K562 (cell line): Measurements from ENCODE around the gene ALDH18A1. TPM values are rescaled to one million over a fixed set of nuclear protein-coding genes. Genes with fewer than 3 reads are reported as not detected.

Experiments used
- ATAC-seq: fragments of 200-7000 bp; cut with Tn5 transposase; 3 replicates; pipeline ENCODE4 v1.9.1; 2020; ENCODE audit warnings: moderate library complexity
- BruUV-seq: library from RNA; stranded (reverse); fragments of 400-500 nt; replicated peaks from 2 replicates; lab custom pipeline; 2021; lab: Mats Ljungman, UMichigan
- CTCF ChIA-PET: fragments of 300-600 bp; formaldehyde crosslinking; extraction: SDS; loops from one replicate; lab custom pipeline; 2021; ENCODE audit warnings: low intra/inter-chr PET ratio; lab: Yijun Ruan, JAX
- POLR2A ChIA-PET: fragments of 300-600, 350-650 bp; sonication (Branson Sonifier 250); formaldehyde crosslinking; extraction: SDS; loops from one replicate; lab custom pipeline; 2021; ENCODE audit warnings: antibody characterized with exemption, inconsistent platforms; lab: Yijun Ruan, JAX
- DNase-seq, 4 experiments: peaks; one replicate each; pipeline versions ENCODE4 v3.0.0 to v3.0.0-alpha.2; 2011 to 2018; ENCODE audit warnings: low spot score in 3 of 4, mixed read lengths in 3 of 4; ENCODE audit errors: extremely low read depth in 1 of 4
- FAIRE-seq: peaks from 2 replicates; lab custom pipeline; 2011; peaks lifted over from hg19 to GRCh38; lab: Jason Lieb, UNC
- H2AFZ ChIP-seq: 2 replicates; pipeline ENCODE4 v1.6.0; 2011; ENCODE audit warnings: low read depth, low read length, control low read depth, inconsistent platforms
- H3K27ac ChIP-seq: fragments of 200-600 bp; 3 replicates; pipeline ENCODE4 v1.8.0; 2011; ENCODE audit warnings: low read depth, mild to moderate bottlenecking, control low read depth, inconsistent platforms, low read length, moderate library complexity, mixed read lengths; ENCODE audit errors: extremely low read depth
- H3K27me3 ChIP-seq, 2 experiments: fragments of 300-600 bp in 1 of 2; 2 replicates in 1 of 2; 3 replicates in 1 of 2; pipeline versions ENCODE4 v1.6.0 to v1.8.0; 2011; ENCODE audit warnings: inconsistent platforms in 2 of 2, low read length in 2 of 2, mild to moderate bottlenecking in 1 of 2, mixed read lengths in 1 of 2, moderate library complexity in 1 of 2; ENCODE audit not compliant: control insufficient read depth in 2 of 2, insufficient read depth in 2 of 2
- H3K36me3 ChIP-seq: fragments of 300-600 bp; 3 replicates; pipeline ENCODE4 v1.8.0; 2011; ENCODE audit warnings: mild to moderate bottlenecking, low read length, inconsistent platforms; ENCODE audit not compliant: control insufficient read depth, insufficient read depth
- H3K4me1 ChIP-seq, 2 experiments: fragments of 200-600 bp in 1 of 2; replicated peaks in 1 of 2; 2 replicates in 1 of 2; 3 replicates in 1 of 2; pipeline versions ENCODE4 v1.5.1 to v1.8.0; 2011; ENCODE audit warnings: inconsistent platforms in 2 of 2, low read length in 2 of 2, mild to moderate bottlenecking in 1 of 2, mixed read lengths in 1 of 2, moderate library complexity in 1 of 2; ENCODE audit not compliant: control insufficient read depth in 2 of 2, insufficient read depth in 2 of 2
- H3K4me2 ChIP-seq: 2 replicates; pipeline ENCODE4 v1.6.1; 2011; ENCODE audit warnings: low read length, control low read depth, inconsistent platforms, mixed read lengths; ENCODE audit not compliant: insufficient read depth
- H3K4me3 ChIP-seq: fragments of 200-600 bp; sonication (generic), shearing (Covaris generic); 2 replicates; pipeline ENCODE4 v1.5.1; 2016; ENCODE audit warnings: control low read depth, inconsistent platforms
- H3K79me2 ChIP-seq: fragments of 200-600 bp; 3 replicates; pipeline ENCODE4 v1.8.0; 2011; ENCODE audit warnings: low read length, inconsistent platforms; ENCODE audit not compliant: control insufficient read depth, insufficient read depth
- H3K9ac ChIP-seq, 2 experiments: 2 replicates each; pipeline versions ENCODE4 v1.6.0 to v1.6.1; 2011; ENCODE audit warnings: low read depth in 2 of 2, low read length in 2 of 2, control low read depth in 1 of 2, inconsistent platforms in 1 of 2, mild to moderate bottlenecking in 1 of 2, mixed read lengths in 1 of 2; ENCODE audit not compliant: insufficient read depth in 1 of 2
- H3K9me1 ChIP-seq: one replicate; pipeline ENCODE4 v1.6.0; 2011; ENCODE audit warnings: inconsistent platforms, mild to moderate bottlenecking, low read length, moderate library complexity; ENCODE audit not compliant: control insufficient read depth, insufficient read depth
- H3K9me3 ChIP-seq: replicated peaks from 2 replicates; pipeline ENCODE4 v1.5.1; 2011; ENCODE audit warnings: low read depth, low read length, inconsistent platforms; ENCODE audit not compliant: control insufficient read depth, insufficient read depth
- H4K20me1 ChIP-seq: replicated peaks from 2 replicates; pipeline ENCODE4 v1.6.1; 2011; ENCODE audit warnings: low read length, inconsistent platforms, mixed read lengths; ENCODE audit not compliant: control insufficient read depth, insufficient read depth
- AFF4 ChIP-seq: sonication (generic); formaldehyde crosslinking; IDR thresholded peaks from 2 replicates; pipeline ENCODE4 v1.8.0; 2023; ENCODE audit warnings: mild to moderate bottlenecking, missing genetic modification reagents
- CBFA2T2 ChIP-seq: fragments of 450-650 bp; conservative IDR thresholded peaks from 2 replicates; pipeline ENCODE4 v1.6.1; 2017; ENCODE audit warnings: mild to moderate bottlenecking
- CBX1 ChIP-seq: sonication (generic); IDR thresholded peaks from 2 replicates; pipeline ENCODE4 v1.6.1; 2016; ENCODE audit warnings: antibody characterized with exemption, low read depth, mild to moderate bottlenecking
- CREB3L1 ChIP-seq: fragments of 450-650 bp; IDR thresholded peaks from 2 replicates; pipeline ENCODE4 v1.6.1; 2014; ENCODE audit warnings: low read depth, mild to moderate bottlenecking, moderate library complexity, borderline replicate concordance
- FOXM1 ChIP-seq, 2 experiments: fragments of 450-650 bp in 1 of 2; sonication (generic) in 1 of 2; formaldehyde crosslinking in 1 of 2; IDR thresholded peaks; 2 replicates each; pipeline versions ENCODE4 v1.6.1 to v1.9.0; 2017 to 2022; ENCODE audit warnings: low read depth in 2 of 2, mild to moderate bottlenecking in 2 of 2, missing genetic modification reagents in 1 of 2, moderate library complexity in 1 of 2
- MCM3 ChIP-seq: fragments of 450-650 bp; IDR thresholded peaks from 2 replicates; pipeline ENCODE4 v1.6.1; 2016
- NBN ChIP-seq: fragments of 450-650 bp; IDR thresholded peaks from 2 replicates; pipeline ENCODE4 v1.6.1; 2016; ENCODE audit warnings: low read depth, mild to moderate bottlenecking
- NRF1 ChIP-seq, 2 experiments: fragments of 450-650 bp; IDR thresholded peaks in 1 of 2; conservative IDR thresholded peaks in 1 of 2; 2 replicates each; pipeline ENCODE4 v1.6.1; 2014; ENCODE audit warnings: mild to moderate bottlenecking in 2 of 2
- SLC30A9 ChIP-seq: fragments of 250-450 bp; sonication (Bioruptor Pico); IDR thresholded peaks from 2 replicates; pipeline ENCODE4 v1.8.0; 2022; ENCODE audit warnings: mild to moderate bottlenecking, moderate library complexity
- ZBTB1 ChIP-seq: sonication (generic); formaldehyde crosslinking; IDR thresholded peaks from 2 replicates; pipeline ENCODE4 v1.8.1; 2023; ENCODE audit warnings: missing genetic modification reagents, low read depth, mild to moderate bottlenecking, borderline replicate concordance
- ZBTB43 ChIP-seq: sonication (generic); formaldehyde crosslinking; IDR thresholded peaks from 2 replicates; pipeline ENCODE4 v1.8.0; 2023; ENCODE audit warnings: mild to moderate bottlenecking, missing genetic modification reagents
- ZFX ChIP-seq: sonication (generic); formaldehyde crosslinking; IDR thresholded peaks from 2 replicates; pipeline ENCODE4 v1.8.0; 2022; ENCODE audit warnings: mild to moderate bottlenecking, missing genetic modification reagents, moderate library complexity
- ZNF175 ChIP-seq: fragments of 200-800 bp; sonication (Bioruptor generic); IDR thresholded peaks from 2 replicates; pipeline ENCODE4 v1.6.1; 2016; ENCODE audit warnings: low read depth, mild to moderate bottlenecking, missing genetic modification characterization, missing compliant biosample characterization
- ZNF282 ChIP-seq: sonication (generic); formaldehyde crosslinking; IDR thresholded peaks from 2 replicates; pipeline ENCODE4 v1.8.1; 2023; ENCODE audit warnings: missing genetic modification reagents
- ZSCAN29 ChIP-seq: fragments of 450-650 bp; IDR thresholded peaks from 2 replicates; pipeline ENCODE4 v1.6.1; 2017
- WGBS: fragments of 100-300 bp; shearing (Covaris generic); methylation state at CpG from one replicate; pipeline ENCODE4 v1.1.6; 2016; ENCODE audit warnings: low coverage, mixed read lengths; ENCODE audit not compliant: insufficient coverage; ENCODE audit errors: missing lambda C conversion rate; 5-methylcytosine and 5-hydroxymethylcytosine counted together
- in situ Hi-C: fragments of 300-500 bp; cut with MboI; formaldehyde crosslinking; loops from 4 replicates; pipeline ENCODE4 v1.15.0; 2018; ENCODE audit warnings: inconsistent platforms, mixed read lengths
- intact Hi-C: fragments of 100-400 bp; cut with micrococcal nuclease; formaldehyde crosslinking; loops from 2 replicates; pipeline ENCODE4 v1.14.2; 2022
- polyA plus RNA-seq, 8 experiments: library from polyadenylated mRNA; depleted of rRNA in 4 of 8; stranded (reverse) in 5 of 8; unstranded in 3 of 8; fragments of >200 nt; fragmentation: Nextera tagmentation in 2 of 8; fragmentation: Illumina TruSeq in 1 of 8; extraction: Ambion mirVana in 2 of 8; extraction: Trizol in 1 of 8; gene quantifications; 2 replicates each; pipeline versions ENCODE4 v1.2.1 to v1.2.3, GENCODE V29; 2011 to 2014; ENCODE audit warnings: inconsistent platforms in 1 of 8, missing spikeins in 1 of 8
- total RNA-seq, 7 experiments: library from RNA; depleted of rRNA in 6 of 7; stranded (reverse); fragments of >200 nt in 6 of 7; fragmentation: Illumina TruSeq in 2 of 7; extraction: Trizol in 2 of 7; gene quantifications; 2 replicates each; pipeline versions ENCODE4 v1.2.1 to v1.2.3, GENCODE V29; 2011 to 2021; ENCODE audit warnings: low replicate concordance in 1 of 7

ALDH18A1 gene
- total and polyA plus RNA-seq, 9 of the 15 experiments (the other 6 are each of a cell fraction or from before 2014, with no cell fraction given) = 12.0 to 83.3 (median 43.8) TPM

DNA sequence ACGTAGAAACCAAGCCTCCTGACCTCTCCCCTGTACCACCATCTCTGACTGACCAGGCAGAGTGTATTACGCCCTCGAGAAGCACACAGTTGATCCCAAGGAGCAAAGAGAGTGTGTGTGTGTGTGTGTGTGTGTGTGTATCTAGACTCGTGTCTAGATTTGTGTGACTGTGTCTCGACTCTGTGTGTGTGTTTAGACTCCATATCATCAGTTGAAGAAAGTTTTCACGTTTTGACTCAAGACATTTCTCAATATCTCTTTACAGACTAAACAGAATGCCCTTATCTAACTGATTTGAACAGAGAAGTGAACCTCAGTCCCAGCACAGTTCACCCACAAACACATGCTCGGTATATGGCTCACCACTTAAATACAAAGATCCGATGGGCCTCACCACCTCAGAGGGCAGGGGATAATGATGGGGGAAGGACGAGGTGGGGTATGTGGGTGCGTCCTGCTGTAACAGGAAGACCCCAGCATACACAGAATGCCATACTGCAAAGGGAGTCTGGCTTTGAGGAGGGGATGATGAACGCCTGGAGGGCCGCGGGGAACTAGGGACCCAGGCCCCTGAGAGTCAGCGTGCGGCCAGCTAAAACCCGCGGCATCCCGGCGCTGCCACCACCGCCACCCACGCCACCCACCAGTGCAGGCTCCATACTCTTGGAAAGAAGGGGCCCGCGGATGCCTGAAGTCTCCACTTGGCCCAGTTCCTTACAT lies 780 bp downstream of the ALDH18A1 start (continued):
- TF ChIP-seq AFF4 (CRISPR knock-in tag) = no peak
- no peak for TF ChIP-seq ZNF175 (CRISPR knock-in tag)

GRCh38 chr10:95653895-95654294 lies 2.6 kb downstream of the ALDH18A1 start:
- Histone ChIP-seq H3K9ac (no peak overlapping the region), H3K9me3 (peaks cover 5% of the 10 kb centered on the region), H3K79me2 (peaks cover 26% of the 10 kb centered on the region), H3K36me3 (peaks cover 34% of the 10 kb centered on the region), H2AFZ (no peak overlapping the region), H3K4me2 (no peak overlapping the region), H3K27ac (no peak overlapping the region), H3K4me1 (peaks cover 2 to 12% of the 10 kb centered on the region in 2 experiments; a peak in 3 of 5 replicates), H3K4me3 (no peak overlapping the region), H3K27me3 (no peaks in the 10 kb centered on the region), H4K20me1 (no peaks in the 10 kb centered on the region), H3K9me1 (no peaks in the 10 kb centered on the region)
- no peak for FAIRE-seq
- WGBS = 93% methylated on average over 4 of the region's 5 CpGs
- no TSS peak for BruUV-seq
- POLR2A ChIA-PET = no interaction called here
- no peak for ATAC-seq
- CTCF ChIA-PET = interaction anchor here (0.6 kb wide), 1 partner anchor 221 kb away, joined by 5 read pairs; no protein-coding TSS in a partner anchor
- no peak for DNase-seq
- in situ Hi-C loops = no loop called here
- intact Hi-C loops = no loop called here
- TF ChIP-seq NRF1 (conservative IDR thresholded peaks at IDR 0.05 in 1 of 2, IDR thresholded peaks at IDR 0.05 in 1 of 2) = no peak
- no peak for TF ChIP-seq ZFX
- TF ChIP-seq FOXM1 (IDR thresholded peaks at IDR 0.05; ENCODE audit: low read depth) = no peak
- TF ChIP-seq FOXM1 (CRISPR knock-in tag; IDR thresholded peaks at IDR 0.05; ENCODE audit: low read depth) = no peak
- TF ChIP-seq CBX1 = no peak
- no peak for TF ChIP-seq NBN
- no peak for TF ChIP-seq CREB3L1
- no peak for TF ChIP-seq ZBTB1 (CRISPR knock-in tag)
- no peak for TF ChIP-seq CBFA2T2
- TF ChIP-seq ZSCAN29 = no peak
- no peak for TF ChIP-seq ZNF282
- no peak for TF ChIP-seq ZBTB43
- no peak for TF ChIP-seq SLC30A9 (CRISPR knock-in tag)
- no peak for TF ChIP-seq MCM3
